ENCODE measurements around the gene BAAT. TPM values are rescaled to one million over a fixed set of nuclear protein-coding genes. Genes with fewer than 3 reads are reported as not detected.

The BAAT gene
- total and polyA plus RNA-seq, 9 of the 15 experiments (the other 6 are each of a cell fraction or from before 2014, with no cell fraction given), result 0.17 to 0.76 (median 0.32) TPM

DNA sequence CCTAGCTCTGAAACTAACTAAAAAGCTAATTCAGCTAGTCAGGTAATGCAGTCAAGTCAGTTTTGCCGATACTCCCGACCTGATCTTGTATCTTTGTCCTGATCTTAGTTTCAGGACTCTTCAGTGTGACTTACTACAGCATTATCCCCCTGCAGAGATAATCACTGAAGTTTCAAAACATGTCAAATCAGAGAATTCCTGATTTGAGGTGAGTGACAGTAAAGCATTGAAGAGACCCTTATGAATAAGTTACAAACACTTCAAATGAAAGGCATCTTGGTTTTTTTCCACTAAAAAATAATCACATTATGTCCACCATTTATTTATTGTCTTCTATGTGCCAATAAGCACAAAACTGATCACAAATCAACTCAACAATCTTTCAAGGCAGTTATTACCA lies 47.6 kb downstream of the BAAT start:
- WGBS (ENCODE audit: insufficient coverage, low coverage, missing lambda C conversion rate), result 13% methylated on average over 2 of the region's 2 CpGs
- H3K27ac ChIP-seq (ENCODE audit: extremely low read depth, low read depth, low read length), result no peak overlapping the region
- ATAC-seq, result no peak
- no peaks in the 10 kb centered on the region for H3K36me3 ChIP-seq (ENCODE audit: control insufficient read depth, insufficient read depth, low read length)
- no peaks in the 10 kb centered on the region for H3K27me3 ChIP-seq (ENCODE audit: control insufficient read depth in 2 of 2, insufficient read depth in 2 of 2, low read length in 2 of 2)
- no TSS peak for BruUV-seq (replicated peaks)
- H4K20me1 ChIP-seq (replicated peaks; ENCODE audit: control insufficient read depth, insufficient read depth, low read length), result no peaks in the 10 kb centered on the region
- no peak overlapping the region for H2AFZ ChIP-seq (ENCODE audit: low read depth, low read length)
- intact Hi-C loops (cut with micrococcal nuclease), result loop anchor here (10.0 kb wide), 2 partner anchors 62 to 198 kb away; partner anchors contain the start of gene RNF20
- H3K4me3 ChIP-seq, result no peak overlapping the region
- no peak for TF ChIP-seq C11orf30 (IDR thresholded peaks at IDR 0.05; ENCODE audit: low read depth)
- TF ChIP-seq CCNT2 (IDR thresholded peaks at IDR 0.05; ENCODE audit: borderline replicate concordance, extremely low read depth, insufficient read length, low read depth, low read length), result no peak
- TF ChIP-seq, protein P1, sequence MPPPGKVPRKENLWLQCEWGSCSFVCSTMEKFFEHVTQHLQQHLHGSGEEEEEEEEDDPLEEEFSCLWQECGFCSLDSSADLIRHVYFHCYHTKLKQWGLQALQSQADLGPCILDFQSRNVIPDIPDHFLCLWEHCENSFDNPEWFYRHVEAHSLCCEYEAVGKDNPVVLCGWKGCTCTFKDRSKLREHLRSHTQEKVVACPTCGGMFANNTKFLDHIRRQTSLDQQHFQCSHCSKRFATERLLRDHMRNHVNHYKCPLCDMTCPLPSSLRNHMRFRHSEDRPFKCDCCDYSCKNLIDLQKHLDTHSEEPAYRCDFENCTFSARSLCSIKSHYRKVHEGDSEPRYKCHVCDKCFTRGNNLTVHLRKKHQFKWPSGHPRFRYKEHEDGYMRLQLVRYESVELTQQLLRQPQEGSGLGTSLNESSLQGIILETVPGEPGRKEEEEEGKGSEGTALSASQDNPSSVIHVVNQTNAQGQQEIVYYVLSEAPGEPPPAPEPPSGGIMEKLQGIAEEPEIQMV (tag; conservative IDR thresholded peaks at IDR 0.05; ENCODE audit: low read depth), result no peak
- TF ChIP-seq, protein P2, sequence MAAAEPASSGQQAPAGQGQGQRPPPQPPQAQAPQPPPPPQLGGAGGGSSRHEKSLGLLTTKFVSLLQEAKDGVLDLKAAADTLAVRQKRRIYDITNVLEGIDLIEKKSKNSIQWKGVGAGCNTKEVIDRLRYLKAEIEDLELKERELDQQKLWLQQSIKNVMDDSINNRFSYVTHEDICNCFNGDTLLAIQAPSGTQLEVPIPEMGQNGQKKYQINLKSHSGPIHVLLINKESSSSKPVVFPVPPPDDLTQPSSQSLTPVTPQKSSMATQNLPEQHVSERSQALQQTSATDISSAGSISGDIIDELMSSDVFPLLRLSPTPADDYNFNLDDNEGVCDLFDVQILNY (CRISPR knock-in tag; IDR thresholded peaks at IDR 0.05), result no peak
- TF ChIP-seq RFX7 (CRISPR knock-in tag; IDR thresholded peaks at IDR 0.05), result no peak
- TF ChIP-seq MEF2A (IDR thresholded peaks at IDR 0.05; ENCODE audit: control insufficient read depth, low read depth, low read length), result no peak
- no peak for TF ChIP-seq BRF1 (IDR thresholded peaks at IDR 0.05; ENCODE audit: borderline replicate concordance, extremely low read depth, insufficient read length)
- TF ChIP-seq, protein P3, sequence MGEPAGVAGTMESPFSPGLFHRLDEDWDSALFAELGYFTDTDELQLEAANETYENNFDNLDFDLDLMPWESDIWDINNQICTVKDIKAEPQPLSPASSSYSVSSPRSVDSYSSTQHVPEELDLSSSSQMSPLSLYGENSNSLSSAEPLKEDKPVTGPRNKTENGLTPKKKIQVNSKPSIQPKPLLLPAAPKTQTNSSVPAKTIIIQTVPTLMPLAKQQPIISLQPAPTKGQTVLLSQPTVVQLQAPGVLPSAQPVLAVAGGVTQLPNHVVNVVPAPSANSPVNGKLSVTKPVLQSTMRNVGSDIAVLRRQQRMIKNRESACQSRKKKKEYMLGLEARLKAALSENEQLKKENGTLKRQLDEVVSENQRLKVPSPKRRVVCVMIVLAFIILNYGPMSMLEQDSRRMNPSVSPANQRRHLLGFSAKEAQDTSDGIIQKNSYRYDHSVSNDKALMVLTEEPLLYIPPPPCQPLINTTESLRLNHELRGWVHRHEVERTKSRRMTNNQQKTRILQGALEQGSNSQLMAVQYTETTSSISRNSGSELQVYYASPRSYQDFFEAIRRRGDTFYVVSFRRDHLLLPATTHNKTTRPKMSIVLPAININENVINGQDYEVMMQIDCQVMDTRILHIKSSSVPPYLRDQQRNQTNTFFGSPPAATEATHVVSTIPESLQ (CRISPR knock-in tag; IDR thresholded peaks at IDR 0.05), result no peak
- in situ Hi-C loops (cut with MboI), result no loop called here
- H3K9ac ChIP-seq (ENCODE audit: insufficient read depth in 1 of 2, low read depth in 2 of 2, low read length in 2 of 2), result no peak overlapping the region
- ChIA-PET CTCF (ENCODE audit: low intra/inter-chr PET ratio) (no interaction called here), POLR2A (no interaction called here)
- H3K79me2 ChIP-seq (ENCODE audit: control insufficient read depth, insufficient read depth, low read length), result no peaks in the 10 kb centered on the region
- no peak for FAIRE-seq
- no peaks in the 10 kb centered on the region for H3K9me1 ChIP-seq (ENCODE audit: control insufficient read depth, insufficient read depth, low read length)
- no peaks in the 10 kb centered on the region; the same call in 1 of the 2 replicates for H3K9me3 ChIP-seq (replicated peaks; ENCODE audit: control insufficient read depth, insufficient read depth, low read depth, low read length)
- H3K4me1 ChIP-seq (replicated peaks in 1 of 2; ENCODE audit: control insufficient read depth in 2 of 2, insufficient read depth in 2 of 2, low read length in 2 of 2), result peaks cover 0 to 5% of the 10 kb centered on the region in 2 experiments; a peak in 4 of 5 replicates
- DNase-seq (ENCODE audit: extremely low read depth in 1 of 4, low spot score in 3 of 4), result no peak
- no peak overlapping the region for H3K4me2 ChIP-seq (ENCODE audit: insufficient read depth, low read length)

All from K562 (cell line).